ENCODE data around the gene CYP4F2. TPM values are rescaled to one million over a fixed set of nuclear protein-coding genes. Genes with fewer than 3 reads are reported as not detected.

CYP4F2 gene
- total and polyA plus RNA-seq, 2 donors (not counting 3 experiments of a cell fraction or from before 2014, with no cell fraction given): not detected

DNA sequence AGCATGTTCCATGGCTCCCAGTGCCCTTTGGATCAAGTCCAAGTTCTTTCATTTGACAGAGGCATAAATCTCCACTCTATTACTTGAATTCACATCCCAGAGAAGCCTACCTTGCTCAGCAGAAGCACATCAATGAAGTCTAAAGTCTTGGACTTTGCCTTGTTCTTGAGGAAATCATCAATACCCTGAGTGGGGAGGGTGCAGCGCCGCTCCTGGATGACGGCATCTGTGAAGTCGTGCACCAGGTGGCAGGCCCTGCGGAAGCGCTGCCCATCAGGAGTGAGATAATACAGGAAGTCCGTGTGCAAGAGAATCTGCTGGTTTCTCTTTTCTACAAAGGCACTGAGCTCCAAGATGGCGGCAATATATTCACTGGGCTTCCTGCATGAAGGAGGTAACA is 25.8 kb upstream of the CYP4F2 start:
- Histone ChIP-seq H3K27ac (ENCODE audit: insufficient read depth, low read depth, low read length) (no peak overlapping the region), H4K20me1 (replicated peaks; ENCODE audit: control insufficient read depth, extremely low read depth, insufficient read depth, low read length) (no peaks in the 10 kb centered on the region), H3K36me3 (ENCODE audit: control insufficient read depth in 2 of 2, extremely low read depth in 1 of 2, insufficient read depth in 2 of 2, low read length in 2 of 2) (no peaks in the 10 kb centered on the region), H3K79me2 (ENCODE audit: control insufficient read depth, insufficient read depth, low read length) (no peaks in the 10 kb centered on the region), H3K4me3 (replicated peaks in 1 of 3; ENCODE audit: insufficient read depth in 1 of 3, low read depth in 1 of 3, low read length in 3 of 3) (no peak overlapping the region), H3K9me1 (replicated peaks; ENCODE audit: control insufficient read depth, extremely low read depth, insufficient read depth, low read length) (no peaks in the 10 kb centered on the region), H2AFZ (ENCODE audit: low read depth, low read length) (no peak overlapping the region), H3K27me3 (ENCODE audit: control insufficient read depth in 2 of 2, insufficient read depth in 2 of 2, low read length in 2 of 2) (no peaks in the 10 kb centered on the region), H3K9me3 (replicated peaks; ENCODE audit: control insufficient read depth, insufficient read depth, low read length) (no peaks in the 10 kb centered on the region), H3K9ac (replicated peaks; ENCODE audit: extremely low read depth, insufficient read depth, low read length) (no peak overlapping the region), H3K4me1 (ENCODE audit: control insufficient read depth, extremely low read depth, insufficient read depth, low read length) (no peaks in the 10 kb centered on the region), H3K4me2 (ENCODE audit: insufficient read depth, low read length) (no peak overlapping the region)
- dilution Hi-C loops (cut with MboI; ENCODE audit: extremely low pct_ligation_motif_present, low sequenced_read_pairs) (no loop called here), intact Hi-C loops (cut with micrococcal nuclease) (no loop called here)
- DNase-seq (ENCODE audit: low read depth, low spot score): no peak
- TF ChIP-seq POLR2A (IDR thresholded peaks at IDR 0.05; ENCODE audit: low read depth, low read length) (no peak), GATA2 (IDR thresholded peaks at IDR 0.05; ENCODE audit: insufficient read depth, insufficient read length, low read depth, low read length) (no peak), JUN (IDR thresholded peaks at IDR 0.05; ENCODE audit: borderline replicate concordance, insufficient read depth, insufficient read length, low read depth) (no peak), MYC (IDR thresholded peaks at IDR 0.05; ENCODE audit: low read depth, low read length) (no peak), EZH2 (IDR thresholded peaks at IDR 0.05; ENCODE audit: borderline replicate concordance, low read depth, low read length, severe bottlenecking) (no peak), FOS (IDR thresholded peaks at IDR 0.05; ENCODE audit: borderline replicate concordance, insufficient read depth, low read length) (no peak), POLR2AphosphoS5 (IDR thresholded peaks at IDR 0.05; ENCODE audit: insufficient read depth, low read depth, low read length) (no peak)
- TF ChIP-seq, protein P1, sequence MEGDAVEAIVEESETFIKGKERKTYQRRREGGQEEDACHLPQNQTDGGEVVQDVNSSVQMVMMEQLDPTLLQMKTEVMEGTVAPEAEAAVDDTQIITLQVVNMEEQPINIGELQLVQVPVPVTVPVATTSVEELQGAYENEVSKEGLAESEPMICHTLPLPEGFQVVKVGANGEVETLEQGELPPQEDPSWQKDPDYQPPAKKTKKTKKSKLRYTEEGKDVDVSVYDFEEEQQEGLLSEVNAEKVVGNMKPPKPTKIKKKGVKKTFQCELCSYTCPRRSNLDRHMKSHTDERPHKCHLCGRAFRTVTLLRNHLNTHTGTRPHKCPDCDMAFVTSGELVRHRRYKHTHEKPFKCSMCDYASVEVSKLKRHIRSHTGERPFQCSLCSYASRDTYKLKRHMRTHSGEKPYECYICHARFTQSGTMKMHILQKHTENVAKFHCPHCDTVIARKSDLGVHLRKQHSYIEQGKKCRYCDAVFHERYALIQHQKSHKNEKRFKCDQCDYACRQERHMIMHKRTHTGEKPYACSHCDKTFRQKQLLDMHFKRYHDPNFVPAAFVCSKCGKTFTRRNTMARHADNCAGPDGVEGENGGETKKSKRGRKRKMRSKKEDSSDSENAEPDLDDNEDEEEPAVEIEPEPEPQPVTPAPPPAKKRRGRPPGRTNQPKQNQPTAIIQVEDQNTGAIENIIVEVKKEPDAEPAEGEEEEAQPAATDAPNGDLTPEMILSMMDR (IDR thresholded peaks at IDR 0.05; ENCODE audit: extremely low read depth in 1 of 2, insufficient read depth in 1 of 2, low read depth in 1 of 2, low read length in 2 of 2): no peak
- TF ChIP-seq, protein P2, sequence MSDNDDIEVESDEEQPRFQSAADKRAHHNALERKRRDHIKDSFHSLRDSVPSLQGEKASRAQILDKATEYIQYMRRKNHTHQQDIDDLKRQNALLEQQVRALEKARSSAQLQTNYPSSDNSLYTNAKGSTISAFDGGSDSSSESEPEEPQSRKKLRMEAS (IDR thresholded peaks at IDR 0.05; ENCODE audit: insufficient read depth, insufficient read length): no peak
- no peak for FAIRE-seq
- no TSS peak for BruUV-seq (replicated peaks)
- ChIA-PET POLR2A (no interaction called here), CTCF (no interaction called here)

Measured in endothelial cell of umbilical vein (primary cell).